H9 (cell line): Measurements from ENCODE around the gene ST6GAL1. TPM values are rescaled to one million over a fixed set of nuclear protein-coding genes. Genes with fewer than 3 reads are reported as not detected.

Experiments used
- DNase-seq: peaks from one replicate; pipeline ENCODE4 v3.0.0-alpha.2; 2017
- H2AFZ ChIP-seq: one replicate; pipeline ENCODE4 v1.6.1; 2013; ENCODE audit warnings: mild to moderate bottlenecking, low read length, control low read depth, moderate library complexity
- H2AK5ac ChIP-seq: 2 replicates; pipeline ENCODE4 v1.6.1; 2013; ENCODE audit warnings: low read length, control low read depth, mixed read lengths; ENCODE audit not compliant: insufficient read length
- H2BK120ac ChIP-seq: one replicate; pipeline ENCODE4 v1.6.1; 2013; ENCODE audit warnings: low read depth, mild to moderate bottlenecking, low read length, control low read depth, inconsistent platforms; ENCODE audit not compliant: poor library complexity, severe bottlenecking
- H2BK12ac ChIP-seq: 2 replicates; pipeline ENCODE4 v1.6.1; 2013; ENCODE audit warnings: low read length, control low read depth, mixed read lengths, low read depth; ENCODE audit not compliant: insufficient read length
- H2BK15ac ChIP-seq: 2 replicates; pipeline ENCODE4 v1.6.1; 2013; ENCODE audit warnings: low read depth, low read length, control low read depth
- H2BK20ac ChIP-seq: one replicate; pipeline ENCODE4 v1.6.1; 2013; ENCODE audit warnings: low read depth, mild to moderate bottlenecking, low read length, control low read depth, inconsistent platforms; ENCODE audit not compliant: poor library complexity, severe bottlenecking
- H2BK5ac ChIP-seq: 2 replicates; pipeline ENCODE4 v1.6.1; 2013; ENCODE audit warnings: low read length, control low read depth, mixed read lengths; ENCODE audit not compliant: insufficient read length
- H3K14ac ChIP-seq: 2 replicates; pipeline ENCODE4 v1.6.1; 2013; ENCODE audit warnings: low read length, control low read depth; ENCODE audit not compliant: insufficient read depth
- H3K18ac ChIP-seq: 2 replicates; pipeline ENCODE4 v1.6.1; 2013; ENCODE audit warnings: low read depth, mild to moderate bottlenecking, mixed read lengths, low read length, control low read depth; ENCODE audit not compliant: insufficient read length
- H3K23ac ChIP-seq: 2 replicates; pipeline ENCODE4 v1.6.1; 2013; ENCODE audit warnings: low read length, control low read depth, mixed read lengths, low read depth; ENCODE audit not compliant: insufficient read length
- H3K23me2 ChIP-seq: 2 replicates; pipeline ENCODE4 v1.6.1; 2013; ENCODE audit warnings: low read depth, mild to moderate bottlenecking, mixed read lengths, low read length, control low read depth; ENCODE audit not compliant: insufficient read length, poor library complexity, severe bottlenecking
- H3K27ac ChIP-seq: 2 replicates; pipeline ENCODE4 v1.5.1; 2013; ENCODE audit warnings: low read length, control low read depth, mixed read lengths, low read depth; ENCODE audit not compliant: insufficient read length
- H3K27me3 ChIP-seq: 2 replicates; pipeline ENCODE4 v1.6.1; 2013; ENCODE audit warnings: low read length, control low read depth, inconsistent platforms; ENCODE audit not compliant: insufficient read depth
- H3K4ac ChIP-seq: 2 replicates; pipeline ENCODE4 v1.6.1; 2013; ENCODE audit warnings: low read depth, mild to moderate bottlenecking, control low read depth, inconsistent platforms, low read length, moderate library complexity
- H3K4me1 ChIP-seq: 2 replicates; pipeline ENCODE4 v1.6.1; 2013; ENCODE audit warnings: low read length, control low read depth, inconsistent platforms; ENCODE audit not compliant: insufficient read depth
- H3K4me2 ChIP-seq: 2 replicates; pipeline ENCODE4 v1.6.1; 2013; ENCODE audit warnings: low read length, control low read depth, mixed read lengths; ENCODE audit not compliant: insufficient read length, insufficient read depth
- H3K56ac ChIP-seq: 2 replicates; pipeline ENCODE4 v1.6.1; 2013; ENCODE audit warnings: low read depth, mild to moderate bottlenecking, mixed read lengths, low read length, control low read depth; ENCODE audit not compliant: insufficient read length
- H3K79me1 ChIP-seq: 2 replicates; pipeline ENCODE4 v1.6.1; 2013; ENCODE audit warnings: low read depth, mild to moderate bottlenecking, moderate library complexity, low read length, control low read depth, inconsistent platforms; ENCODE audit not compliant: insufficient read depth, poor library complexity, severe bottlenecking
- H3K79me2 ChIP-seq: 2 replicates; pipeline ENCODE4 v1.6.1; 2013; ENCODE audit warnings: low read length, control low read depth, inconsistent platforms; ENCODE audit not compliant: insufficient read depth
- H3K9ac ChIP-seq: 2 replicates; pipeline ENCODE4 v1.6.1; 2013; ENCODE audit warnings: low read length, control low read depth, mixed read lengths; ENCODE audit not compliant: insufficient read length; ENCODE audit errors: extremely low read depth
- H3K9me3 ChIP-seq: one replicate; pipeline ENCODE4 v1.6.1; 2013; ENCODE audit warnings: low read depth, low read length, inconsistent platforms; ENCODE audit not compliant: control insufficient read depth
- H3T11ph ChIP-seq: one replicate; pipeline ENCODE4 v1.6.1; 2013; ENCODE audit warnings: mild to moderate bottlenecking, low read length, control low read depth, inconsistent platforms
- H4K20me1 ChIP-seq: one replicate; pipeline ENCODE4 v1.6.1; 2013; ENCODE audit not compliant: control insufficient read depth, insufficient read length, insufficient read depth
- H4K5ac ChIP-seq: 2 replicates; pipeline ENCODE4 v1.6.1; 2013; ENCODE audit warnings: low read depth, mild to moderate bottlenecking, mixed read lengths, low read length, control low read depth; ENCODE audit not compliant: insufficient read length
- H4K8ac ChIP-seq: replicated peaks from 2 replicates; pipeline ENCODE4 v1.6.1; 2013; ENCODE audit warnings: low read length, control low read depth, mixed read lengths, low read depth; ENCODE audit not compliant: insufficient read length
- H4K91ac ChIP-seq: 2 replicates; pipeline ENCODE4 v1.6.1; 2013; ENCODE audit warnings: low read depth, mild to moderate bottlenecking, moderate library complexity, mixed read lengths, low read length, control low read depth; ENCODE audit not compliant: insufficient read length
- H3K27ac Mint-ChIP-seq, 3 experiments: 2 replicates in 2 of 3; 3 replicates in 1 of 3; pipeline ENCODE4 v1.8.0; 2020 to 2021; ENCODE audit warnings: mixed read lengths in 3 of 3, mild to moderate bottlenecking in 1 of 3, moderate library complexity in 1 of 3
- H3K27me3 Mint-ChIP-seq: 2 replicates; pipeline ENCODE4 v1.8.0; 2021; ENCODE audit warnings: low read depth, mild to moderate bottlenecking, moderate library complexity, mixed read lengths
- H3K36me3 Mint-ChIP-seq, 3 experiments: 2 replicates in 2 of 3; 3 replicates in 1 of 3; pipeline ENCODE4 v1.8.0; 2020 to 2021; ENCODE audit warnings: low read depth in 3 of 3, mixed read lengths in 3 of 3; ENCODE audit not compliant: insufficient read depth in 1 of 3
- H3K4me1 Mint-ChIP-seq, 2 experiments: 2 replicates each; pipeline ENCODE4 v1.8.0; 2020; ENCODE audit warnings: mixed read lengths in 2 of 2
- H3K4me3 Mint-ChIP-seq, 2 experiments: 2 replicates in 1 of 2; 3 replicates in 1 of 2; pipeline ENCODE4 v1.8.0; 2020 to 2021; ENCODE audit warnings: mild to moderate bottlenecking in 2 of 2, mixed read lengths in 2 of 2, moderate library complexity in 1 of 2
- H3K9me3 Mint-ChIP-seq, 2 experiments: 2 replicates in 1 of 2; 3 replicates in 1 of 2; pipeline ENCODE4 v1.8.0; 2020; ENCODE audit warnings: mild to moderate bottlenecking in 2 of 2, mixed read lengths in 2 of 2, moderate library complexity in 1 of 2
- WGBS: extraction: QIAGEN DNeasy Blood & Tissue Kit; methylation state at CpG from one replicate; pipeline ENCODE4 v1.1.7; 2013; ENCODE audit warnings: missing lambda C conversion rate, low lambda C conversion rate, mixed read lengths; ENCODE audit not compliant: insufficient read length; ENCODE audit errors: extremely low coverage; 5-methylcytosine and 5-hydroxymethylcytosine counted together
- total RNA-seq: library from RNA; stranded (reverse); gene quantifications from 2 replicates; pipeline ENCODE4 v1.2.1, GENCODE V29; 2021
- TF ChIP-seq, protein P1 (sequence below): fragments of 200-600 bp; sonication (generic); conservative IDR thresholded peaks from 3 replicates; pipeline ENCODE4 v1.8.0; 2021; ENCODE audit warnings: antibody characterized with exemption, mild to moderate bottlenecking

Gene ST6GAL1
- total RNA-seq, 1 experiment from 2014 or later: 139 TPM

DNA sequence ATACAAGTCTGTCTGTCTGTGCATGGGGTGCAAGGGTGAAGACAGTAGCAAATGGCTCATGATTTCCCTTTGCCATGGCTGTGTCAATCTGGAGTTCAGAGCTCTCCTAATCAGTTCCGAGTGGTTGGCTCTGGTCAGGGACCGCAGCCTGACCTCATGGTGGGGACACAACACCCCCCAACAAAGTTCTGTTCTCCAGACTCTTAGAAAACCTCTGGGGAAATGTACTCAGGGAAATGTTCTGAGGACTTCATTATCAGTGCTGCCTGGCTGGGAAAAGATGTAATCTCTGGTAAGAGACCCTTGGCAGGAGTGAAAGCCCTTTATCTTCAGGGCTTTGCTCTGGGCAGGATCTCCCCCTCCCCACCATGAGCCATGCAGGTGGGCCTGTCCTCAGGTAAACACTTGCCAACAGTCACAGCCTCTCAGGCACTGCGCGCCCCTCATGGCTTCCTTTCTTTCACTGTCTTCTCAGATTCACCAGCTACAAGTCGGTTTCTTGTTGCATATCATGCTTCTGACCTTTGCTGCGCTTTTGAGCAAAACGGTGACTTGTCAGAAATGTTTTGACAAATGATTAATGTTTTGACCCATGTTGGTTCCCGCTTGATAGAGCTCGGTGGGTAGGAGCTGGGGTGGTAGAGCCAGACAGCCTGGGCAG, 95.5 kb downstream of the ST6GAL1 start:
- TF ChIP-seq, protein P1, sequence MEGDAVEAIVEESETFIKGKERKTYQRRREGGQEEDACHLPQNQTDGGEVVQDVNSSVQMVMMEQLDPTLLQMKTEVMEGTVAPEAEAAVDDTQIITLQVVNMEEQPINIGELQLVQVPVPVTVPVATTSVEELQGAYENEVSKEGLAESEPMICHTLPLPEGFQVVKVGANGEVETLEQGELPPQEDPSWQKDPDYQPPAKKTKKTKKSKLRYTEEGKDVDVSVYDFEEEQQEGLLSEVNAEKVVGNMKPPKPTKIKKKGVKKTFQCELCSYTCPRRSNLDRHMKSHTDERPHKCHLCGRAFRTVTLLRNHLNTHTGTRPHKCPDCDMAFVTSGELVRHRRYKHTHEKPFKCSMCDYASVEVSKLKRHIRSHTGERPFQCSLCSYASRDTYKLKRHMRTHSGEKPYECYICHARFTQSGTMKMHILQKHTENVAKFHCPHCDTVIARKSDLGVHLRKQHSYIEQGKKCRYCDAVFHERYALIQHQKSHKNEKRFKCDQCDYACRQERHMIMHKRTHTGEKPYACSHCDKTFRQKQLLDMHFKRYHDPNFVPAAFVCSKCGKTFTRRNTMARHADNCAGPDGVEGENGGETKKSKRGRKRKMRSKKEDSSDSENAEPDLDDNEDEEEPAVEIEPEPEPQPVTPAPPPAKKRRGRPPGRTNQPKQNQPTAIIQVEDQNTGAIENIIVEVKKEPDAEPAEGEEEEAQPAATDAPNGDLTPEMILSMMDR: no peak
- no peak overlapping the region for H2BK20ac ChIP-seq
- no peak overlapping the region for H3K27ac ChIP-seq
- no peak overlapping the region for H2BK5ac ChIP-seq
- Mint-ChIP-seq H3K4me1 (peaks cover 16 to 26% of the 10 kb centered on the region in 2 experiments; a peak in 3 of 4 replicates), H3K27me3 (no peaks in the 10 kb centered on the region), H3K4me3 (no peak overlapping the region), H3K27ac (peak overlapping the region; percentile 7 to 66 (median 42); a peak in 4 of 7 replicates), H3K9me3 (no peaks in the 10 kb centered on the region; a peak in 2 of 5 replicates), H3K36me3 (peaks cover 18 to 32% (median 21%) of the 10 kb centered on the region in 3 experiments; a peak in 6 of 7 replicates)
- no peak overlapping the region for H4K5ac ChIP-seq
- no peak overlapping the region for H3T11ph ChIP-seq
- no peak overlapping the region for H3K56ac ChIP-seq
- no peak overlapping the region for H3K23ac ChIP-seq
- H3K79me1 ChIP-seq: no peaks in the 10 kb centered on the region
- no peaks in the 10 kb centered on the region; the same call in 1 of the 2 replicates for H3K4me1 ChIP-seq
- H2AK5ac ChIP-seq: no peak overlapping the region
- H3K27me3 ChIP-seq: no peaks in the 10 kb centered on the region
- H2AFZ ChIP-seq: no peak overlapping the region
- no peak overlapping the region for H4K8ac ChIP-seq
- H4K91ac ChIP-seq: no peak overlapping the region
- H2BK120ac ChIP-seq: no peak overlapping the region
- no peak overlapping the region for H3K9ac ChIP-seq
- no CpG with 5 or more reads among the region's 9 CpGs for WGBS
- H3K18ac ChIP-seq: no peak overlapping the region
- no peaks in the 10 kb centered on the region for H4K20me1 ChIP-seq
- no peak for DNase-seq
- no peak overlapping the region for H2BK15ac ChIP-seq
- H3K23me2 ChIP-seq: no peaks in the 10 kb centered on the region
- H3K14ac ChIP-seq: no peak overlapping the region
- no peaks in the 10 kb centered on the region; the same call in 1 of the 2 replicates for H3K79me2 ChIP-seq
- no peak overlapping the region for H2BK12ac ChIP-seq
- H3K4me2 ChIP-seq: no peak overlapping the region
- H3K4ac ChIP-seq: no peak overlapping the region
- no peaks in the 10 kb centered on the region for H3K9me3 ChIP-seq
